Right atrium auricular region (tissue), 2 donors: ENCODE results near the gene AQP12A. TPM values are rescaled to one million over a fixed set of nuclear protein-coding genes. Genes with fewer than 3 reads are reported as not detected.
"Not testable (repeated sequence)": the region's sequence is repeated elsewhere in the genome, so short reads cannot be mapped to it uniquely, and the experiment has no call there.

ENCODE experiments used
- DNase-seq: peaks from one replicate; pipeline ENCODE4 v3.0.0-alpha.2; 2019; ENCODE audit warnings: low spot score
- H3K27ac ChIP-seq, 2 donors: fragments of 200-600 bp; sonication (generic); 1 replicate in 1 of 2; 2 replicates in 1 of 2; pipeline ENCODE4 v1.5.1; 2016 to 2019
- H3K27me3 ChIP-seq, 2 donors: fragments of 200-600 bp; sonication (generic); one replicate each; pipeline versions ENCODE4 v1.5.1 to v1.6.0; 2017 to 2019
- H3K36me3 ChIP-seq: fragments of 200-600 bp; sonication (generic); one replicate; pipeline ENCODE4 v1.5.1; 2016
- H3K4me1 ChIP-seq, 2 donors: fragments of 200-600 bp; sonication (generic); one replicate each; pipeline versions ENCODE4 v1.5.1 to v1.6.0; 2017 to 2019
- H3K4me3 ChIP-seq, 2 donors: fragments of 200-600 bp; sonication (generic); 1 replicate in 1 of 2; 2 replicates in 1 of 2; pipeline ENCODE4 v1.5.1; 2017 to 2019; ENCODE audit warnings: mild to moderate bottlenecking in 1 of 2, moderate library complexity in 1 of 2
- H3K9me3 ChIP-seq, 2 donors: fragments of 200-600 bp; sonication (generic); one replicate each; pipeline ENCODE4 v1.5.1; 2019
- CTCF ChIP-seq, 2 donors: fragments of 200-600 bp; sonication (generic); IDR thresholded peaks; one replicate each; pipeline ENCODE4 v1.5.1; 2019; ENCODE audit warnings: antibody characterized with exemption in 2 of 2
- total RNA-seq, 2 donors: library from RNA; depleted of rRNA; stranded (reverse); fragments of >200 nt; gene quantifications; one replicate each; pipeline ENCODE4 v1.1.0, GENCODE V29; 2016

Gene AQP12A
- total RNA-seq = not detected

DNA sequence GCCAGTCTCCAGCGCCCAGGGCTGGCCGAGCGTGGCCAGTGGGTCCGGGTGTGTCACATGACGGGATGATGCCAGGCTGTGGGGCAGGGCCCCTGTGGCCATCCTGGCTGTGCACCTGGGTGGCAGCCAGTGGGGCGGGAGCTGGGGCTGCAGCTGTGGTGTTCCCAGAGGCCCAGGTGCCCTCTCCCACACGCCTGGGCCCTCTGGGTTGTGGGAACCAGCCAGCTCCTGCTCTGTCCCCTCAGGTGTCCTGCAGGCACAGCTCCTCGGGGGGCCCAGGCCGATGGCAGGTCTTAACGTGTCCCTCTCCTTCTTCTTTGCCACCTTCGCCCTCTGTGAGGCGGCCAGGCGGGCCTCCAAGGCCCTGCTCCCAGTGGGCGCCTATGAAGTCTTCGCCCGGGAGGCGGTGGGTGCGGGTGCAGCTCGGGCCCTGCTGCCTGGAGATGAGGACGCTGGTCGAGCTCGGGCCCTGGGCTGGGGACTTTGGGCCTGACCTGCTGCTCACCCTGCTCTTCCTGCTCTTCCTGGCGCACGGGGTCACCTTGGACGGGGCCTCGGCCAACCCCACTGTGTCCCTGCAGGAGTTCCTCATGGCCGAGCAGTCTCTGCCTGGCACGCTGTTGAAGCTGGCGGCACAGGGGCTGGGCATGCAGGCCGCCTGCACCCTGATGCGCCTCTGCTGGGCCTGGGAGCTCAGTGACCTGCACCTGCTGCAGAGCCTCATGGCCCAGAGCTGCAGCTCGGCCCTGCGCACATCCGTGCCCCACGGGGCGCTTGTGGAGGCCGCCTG, at the start of gene AQP12A:
AQP12A (plus strand) TSS at position 236 of the 790 bp plus-strand sequence; CDS start at position 284, 48 bp downstream.
- H3K4me1 ChIP-seq, H3K9me3 ChIP-seq, H3K27me3 ChIP-seq, H3K27ac ChIP-seq, H3K4me3 ChIP-seq, H3K36me3 ChIP-seq, DNase-seq: not testable (repeated sequence)

DNA sequence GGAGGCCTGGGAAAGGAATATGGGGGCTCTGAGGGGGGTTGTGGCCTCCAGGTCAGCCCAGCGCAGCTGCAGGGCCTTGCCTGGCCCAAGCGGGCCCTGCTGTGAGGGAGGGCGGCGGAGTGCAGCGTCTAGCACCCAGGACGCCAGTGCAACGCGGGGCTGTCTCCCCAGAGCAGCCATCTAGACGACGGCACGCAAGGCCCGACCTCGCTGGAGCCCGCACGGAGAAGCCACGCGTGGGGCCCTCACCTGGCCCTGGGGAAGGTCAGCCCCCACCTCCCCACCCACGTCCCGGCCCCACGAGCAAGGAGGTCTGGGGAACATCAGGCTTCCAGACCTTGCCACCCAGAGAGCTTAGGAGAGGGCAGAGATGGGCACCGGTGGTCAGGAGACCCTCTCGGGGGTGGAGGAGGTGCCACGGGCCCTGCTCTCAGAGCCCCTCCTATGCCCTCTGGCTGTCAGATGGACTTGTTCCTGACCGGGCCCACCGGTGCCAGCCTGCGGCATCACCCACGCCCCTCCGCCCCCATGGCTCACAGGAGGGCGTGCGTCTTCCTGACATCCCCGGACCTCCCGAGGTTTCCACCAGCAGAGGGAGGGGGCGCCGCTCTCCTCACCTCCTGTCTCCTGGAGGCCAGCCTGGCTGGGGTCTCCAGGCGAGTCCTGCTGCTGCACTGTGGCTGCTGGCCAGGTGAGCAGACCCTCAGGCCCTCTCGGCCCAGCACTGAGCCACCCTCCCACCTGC, 49.4 kb upstream of the AQP12A start:
- peak; percentile 18 for DNase-seq
- no peak overlapping the region for H3K27ac ChIP-seq

GRCh38 chr2:240642806-240643092, 48.9 kb upstream of the AQP12A start:
- no peaks in the 10 kb centered on the region for H3K27me3 ChIP-seq
- H3K4me1 ChIP-seq = no peaks in the 10 kb centered on the region
- no peak for TF ChIP-seq CTCF (IDR thresholded peaks at IDR 0.05)
- no peak overlapping the region for H3K4me3 ChIP-seq
- no peak overlapping the region for H3K27ac ChIP-seq
- H3K9me3 ChIP-seq = no peaks in the 10 kb centered on the region
- no peaks in the 10 kb centered on the region for H3K36me3 ChIP-seq
- DNase-seq = peak; percentile 43

More for the DNA sequence above, 49.4 kb upstream of the AQP12A start:
- no peaks in the 10 kb centered on the region for H3K36me3 ChIP-seq
- H3K4me1 ChIP-seq = no peaks in the 10 kb centered on the region
- H3K27me3 ChIP-seq = no peaks in the 10 kb centered on the region
- no peak for TF ChIP-seq CTCF (IDR thresholded peaks at IDR 0.05)
- H3K9me3 ChIP-seq = no peaks in the 10 kb centered on the region
- no peak overlapping the region for H3K4me3 ChIP-seq

- no peaks in the 10 kb centered on the region for H3K27me3 ChIP-seq
These were observed 48.4 kb upstream of the AQP12A start for GRCh38 chr2:240643093-240643810.

GRCh38 chr2:240643811-240644150, 47.9 kb upstream of the AQP12A start:
- TF ChIP-seq CTCF (IDR thresholded peaks at IDR 0.05) = no peak
- peak; percentile 43 for DNase-seq
- H3K27ac ChIP-seq = no peak overlapping the region
- no peak overlapping the region for H3K4me3 ChIP-seq
- H3K4me1 ChIP-seq = no peaks in the 10 kb centered on the region
- H3K36me3 ChIP-seq = no peaks in the 10 kb centered on the region
- H3K9me3 ChIP-seq = no peaks in the 10 kb centered on the region
- no peaks in the 10 kb centered on the region for H3K27me3 ChIP-seq

More at GRCh38 chr2:240643093-240643810, 48.4 kb upstream of the AQP12A start:
- Histone ChIP-seq H3K4me3 (no peak overlapping the region), H3K9me3 (no peaks in the 10 kb centered on the region), H3K36me3 (no peaks in the 10 kb centered on the region), H3K4me1 (no peaks in the 10 kb centered on the region), H3K27ac (no peak overlapping the region)
- peak; percentile 7 for DNase-seq
- TF ChIP-seq CTCF (IDR thresholded peaks at IDR 0.05) = no peak

DNA sequence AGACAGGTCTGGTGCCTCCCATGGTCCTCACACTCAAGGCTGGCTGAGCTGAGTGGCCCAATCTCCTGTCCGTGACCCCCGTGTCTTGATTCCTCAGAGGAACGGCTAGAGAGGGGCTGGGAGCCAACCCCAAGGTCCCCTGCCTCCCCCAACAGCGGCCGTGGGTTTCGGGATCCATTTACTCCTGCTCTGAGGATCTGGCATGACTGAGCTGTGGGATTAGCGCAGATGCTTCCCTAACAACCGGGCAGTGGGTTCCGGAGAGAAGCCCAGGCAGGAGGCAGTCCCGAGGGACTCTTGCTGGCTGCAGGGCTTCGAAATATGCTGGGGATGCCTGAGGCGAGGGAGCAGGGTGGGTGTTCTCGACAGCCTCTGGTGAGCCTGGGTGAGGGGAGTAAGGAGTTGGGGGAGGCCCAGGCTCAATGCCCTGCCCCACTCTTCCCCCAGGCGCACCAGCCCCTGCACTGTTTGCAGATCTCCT, 47.5 kb upstream of the AQP12A start:
- no peaks in the 10 kb centered on the region for H3K27me3 ChIP-seq
- H3K9me3 ChIP-seq = no peaks in the 10 kb centered on the region
- H3K4me3 ChIP-seq = no peak overlapping the region
- no peaks in the 10 kb centered on the region for H3K36me3 ChIP-seq
- H3K27ac ChIP-seq = no peak overlapping the region
- no peaks in the 10 kb centered on the region for H3K4me1 ChIP-seq
- no peak for TF ChIP-seq CTCF (IDR thresholded peaks at IDR 0.05)
- peak; percentile 21 for DNase-seq
